ENCODE results near the gene ATP5F1B.
"Not testable (repeated sequence)": the region's sequence is repeated elsewhere in the genome, so short reads cannot be mapped to it uniquely, and the experiment has no call there.

ATP5F1B gene

DNA sequence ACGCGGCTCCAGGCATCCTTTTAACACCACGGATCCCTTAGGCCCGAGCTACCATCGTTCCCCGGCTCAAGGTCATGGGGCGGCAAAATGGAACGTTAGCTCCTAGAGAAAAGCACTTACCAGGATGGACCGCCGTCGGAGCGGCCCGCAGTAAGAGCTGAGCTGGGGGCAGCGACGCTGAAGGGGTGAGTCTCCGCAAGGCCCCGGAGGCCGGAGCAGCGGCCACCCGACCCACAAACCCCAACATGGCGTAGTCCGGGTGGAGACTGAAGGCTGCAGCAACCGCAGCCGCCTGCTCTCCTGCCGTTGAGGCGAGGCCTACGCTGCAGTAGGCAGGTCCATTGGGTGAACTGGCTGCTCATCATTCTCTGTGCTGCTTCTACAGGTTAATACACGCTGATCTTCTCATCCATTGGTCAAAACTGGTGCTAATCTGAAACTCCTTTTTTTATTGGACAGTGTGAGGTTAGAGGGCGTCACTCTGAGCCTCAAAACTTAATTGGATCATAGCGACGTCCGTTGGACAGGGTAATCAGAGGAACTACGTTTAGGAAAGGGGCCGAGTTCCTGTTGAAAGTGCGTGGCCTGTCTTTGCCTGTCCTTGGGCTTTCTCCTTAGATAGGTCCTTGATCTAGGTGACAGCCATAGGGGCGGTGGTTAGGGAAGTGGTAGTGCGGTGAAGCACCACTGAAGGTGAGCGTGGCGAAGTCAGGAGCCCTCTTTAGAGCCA is at the start of gene ATP5F1B:
Gene ATP5F1B, minus strand, starts transcription at position 268 of the 730 bp plus-strand sequence. Its CDS starts 21 bp downstream, at position 247.
- DNase-seq = peak; percentile 99

DNA sequence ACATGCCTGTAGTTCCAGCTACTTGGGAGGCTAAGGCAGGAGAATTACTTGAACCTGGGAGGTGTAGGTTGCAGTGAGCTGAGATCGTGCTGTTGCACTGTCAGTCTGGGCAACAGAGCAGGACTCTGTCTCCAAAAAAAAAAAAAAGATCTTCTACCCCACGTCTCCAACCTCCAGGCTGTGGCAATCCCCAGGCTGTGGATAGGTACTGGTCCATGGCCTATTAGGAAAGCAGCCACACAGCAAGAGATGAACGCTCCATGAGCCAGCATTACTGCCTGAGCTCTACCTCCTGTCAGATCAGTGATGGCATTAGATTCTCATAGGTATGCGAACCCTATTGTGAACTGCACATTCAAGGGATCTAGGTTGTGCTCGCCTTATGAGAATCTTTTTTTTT is 48.4 kb upstream of the ATP5F1B start:
- DNase-seq = no peak

DNA sequence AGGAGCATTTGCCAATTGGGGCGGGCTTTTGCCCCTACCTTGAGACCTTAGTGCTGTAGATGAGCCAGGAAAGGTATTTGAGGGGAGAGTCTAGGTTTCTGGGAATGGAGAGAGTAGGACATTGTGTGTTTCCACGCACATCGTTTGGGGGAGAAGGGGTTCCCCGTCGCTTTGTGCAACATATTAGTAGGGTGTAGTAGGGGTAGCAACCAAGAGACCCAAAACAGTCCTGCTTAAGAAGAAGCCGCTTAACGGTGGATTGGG is 43.0 kb upstream of the ATP5F1B start:
- DNase-seq = no peak

DNA sequence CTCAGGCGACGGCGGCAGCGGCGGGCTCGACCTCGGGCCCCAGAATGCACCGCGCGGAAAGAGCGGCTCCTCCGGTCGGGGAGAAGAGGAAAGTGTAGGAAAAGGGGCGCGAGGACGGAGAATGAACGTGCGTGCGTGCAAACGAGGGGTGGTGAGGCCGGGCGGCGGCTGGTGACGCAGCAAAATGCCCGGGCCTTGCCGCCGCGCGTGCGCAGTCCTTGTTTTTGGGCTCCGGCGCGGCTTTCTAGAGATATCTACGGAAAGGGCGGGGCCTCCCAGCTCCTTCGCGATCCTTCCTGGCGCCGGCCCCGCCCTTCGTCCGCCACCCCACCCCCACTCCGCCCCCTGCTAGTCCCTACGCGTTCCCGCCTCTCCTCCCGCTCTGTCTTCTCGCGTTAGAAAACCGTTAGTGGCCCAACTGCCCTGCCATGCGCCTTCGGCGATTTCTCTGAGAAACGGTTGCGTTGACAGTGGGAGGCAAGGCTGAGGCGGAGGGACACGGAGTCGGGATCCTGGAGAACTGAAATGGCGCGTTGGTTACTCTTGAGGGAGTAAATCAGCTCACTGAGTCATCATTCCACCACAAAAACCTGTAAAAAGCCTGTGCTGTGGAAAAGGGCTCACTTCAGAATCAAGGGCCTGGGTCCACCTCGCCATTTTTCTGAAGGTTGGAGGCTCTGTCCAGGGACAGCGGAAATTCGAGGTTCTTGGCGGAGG is 42.5 kb upstream of the ATP5F1B start, which contains the start of gene PTGES3:
Gene PTGES3, minus strand, starts transcription at position 156 of the 717 bp plus-strand sequence. CDS start 285 bp downstream, outside the sequence.
- DNase-seq = peak; percentile 96

DNA sequence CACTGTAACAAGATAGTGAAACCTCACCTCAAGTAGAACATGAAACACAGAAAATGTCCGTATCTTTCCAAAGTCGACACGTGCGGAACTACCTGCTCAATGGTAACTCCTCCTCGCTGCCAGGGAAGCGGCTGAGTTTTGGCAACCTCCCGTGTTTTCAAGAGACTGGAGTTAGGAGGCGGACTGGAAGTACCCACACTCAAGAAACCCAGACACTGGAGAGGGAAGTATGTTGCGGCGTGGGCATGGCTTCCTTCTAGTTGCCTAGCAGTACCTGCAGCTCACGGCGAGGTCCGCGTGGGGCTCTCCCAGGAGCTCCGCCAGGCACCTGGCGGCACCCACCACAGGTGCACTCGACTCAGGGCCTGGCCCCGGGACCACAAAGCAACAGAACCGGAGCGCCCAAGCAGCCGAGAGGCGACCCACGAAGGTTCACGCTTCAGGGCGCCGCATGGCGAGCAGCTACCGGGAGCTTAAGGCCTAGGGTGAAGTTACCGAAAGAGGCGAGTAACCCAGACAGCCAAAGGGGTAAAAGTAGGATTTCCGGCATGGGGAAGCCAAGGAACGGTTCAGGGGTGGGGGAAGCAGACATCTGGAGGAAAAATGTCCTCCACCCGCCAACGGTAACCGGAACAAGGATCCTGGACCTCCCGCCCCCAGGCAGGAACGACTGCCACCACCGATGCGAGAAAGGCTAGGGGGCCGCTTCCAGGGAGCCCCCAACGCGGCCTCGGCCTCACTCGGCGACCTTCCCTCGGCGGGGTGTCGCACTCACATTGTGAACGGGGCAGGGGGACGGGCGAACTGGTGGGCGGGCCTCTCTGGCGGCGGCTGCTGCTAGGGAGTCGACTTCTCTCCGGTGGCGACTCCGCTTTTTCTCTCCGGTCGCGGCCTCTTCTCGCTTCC is 41.7 kb upstream of the ATP5F1B start:
- DNase-seq = peak; percentile 7

DNA sequence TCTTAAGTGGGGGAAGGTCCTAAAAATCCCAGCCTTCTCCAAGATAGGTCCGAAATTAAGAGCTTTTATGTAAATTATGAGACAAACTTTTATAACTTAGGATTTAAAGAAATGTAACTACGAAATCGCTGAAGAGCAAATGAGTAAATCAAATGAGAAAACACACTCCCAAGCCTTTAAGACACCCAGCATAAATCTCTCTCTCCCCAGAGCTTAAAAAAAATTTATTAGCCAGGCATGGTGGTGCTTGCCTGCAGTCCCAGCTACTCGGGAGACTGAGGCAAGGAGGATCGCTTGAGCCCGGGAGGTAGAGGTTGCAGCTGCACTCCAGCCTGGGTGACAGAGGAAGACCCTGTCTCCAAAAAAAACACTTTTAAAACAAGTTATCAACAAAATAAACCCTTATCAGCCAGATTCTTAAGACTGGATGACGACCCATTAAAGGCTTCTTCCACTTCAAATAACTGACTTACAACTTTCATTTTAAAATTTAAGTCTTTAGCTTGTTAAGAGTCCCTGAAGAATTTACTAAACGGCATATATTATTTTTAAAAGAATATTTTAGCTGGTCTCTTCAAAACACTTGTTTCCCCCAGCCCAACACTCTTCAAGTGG is 39.1 kb upstream of the ATP5F1B start:
- DNase-seq = no peak

DNA sequence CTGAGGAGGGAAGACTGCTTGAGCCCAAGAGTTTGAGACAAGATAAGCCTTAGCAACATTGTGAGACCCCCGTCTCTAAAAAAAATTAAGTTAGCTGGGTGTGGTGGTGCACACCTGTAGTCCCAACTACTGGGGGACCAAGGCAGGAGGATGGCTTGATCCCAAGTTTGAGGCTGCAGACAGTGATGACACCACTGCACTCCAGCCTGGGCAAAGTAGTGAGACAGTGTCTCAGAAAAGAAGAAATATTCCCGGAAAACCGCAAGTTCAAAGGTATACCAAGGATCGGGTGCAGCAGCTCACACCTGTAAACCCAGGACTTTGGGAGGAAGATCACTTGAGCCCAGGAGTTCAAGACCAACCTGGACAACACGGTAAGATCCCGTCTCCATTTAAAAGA is 36.5 kb upstream of the ATP5F1B start:
- DNase-seq = no peak

DNA sequence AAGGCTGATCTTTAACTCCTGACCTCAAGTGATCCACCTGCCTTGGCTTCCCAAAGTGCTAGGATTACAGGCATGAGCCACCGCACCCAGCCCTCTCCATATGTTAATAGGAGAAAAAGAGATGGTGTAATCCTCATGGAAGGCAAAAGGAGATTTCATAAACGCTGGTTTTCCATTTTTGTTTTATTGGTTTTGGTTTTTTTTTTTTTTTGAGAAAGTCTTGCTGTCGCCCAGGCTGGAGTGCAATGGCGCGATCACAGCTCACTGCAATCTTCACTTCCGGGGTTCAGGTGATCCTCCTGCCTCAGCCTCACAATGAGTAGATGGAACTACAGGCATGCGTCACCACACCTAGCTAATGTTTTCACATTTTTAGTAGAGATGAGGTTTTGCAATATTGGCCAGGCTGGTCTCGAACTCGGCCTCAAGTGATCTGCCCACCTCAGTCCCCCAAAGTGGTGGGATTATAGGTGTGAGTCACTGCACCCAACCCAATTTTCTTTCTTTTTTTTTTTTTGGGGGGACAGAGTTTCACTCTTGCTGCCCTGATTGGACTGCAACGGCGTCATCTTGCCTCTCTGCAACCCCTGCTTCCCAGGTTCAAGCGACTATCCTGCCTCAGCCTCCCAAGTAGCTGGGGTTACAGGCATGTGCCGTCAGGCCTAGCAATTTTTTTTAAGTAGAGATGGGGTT is 34.2 kb upstream of the ATP5F1B start:
- DNase-seq = no peak

DNA sequence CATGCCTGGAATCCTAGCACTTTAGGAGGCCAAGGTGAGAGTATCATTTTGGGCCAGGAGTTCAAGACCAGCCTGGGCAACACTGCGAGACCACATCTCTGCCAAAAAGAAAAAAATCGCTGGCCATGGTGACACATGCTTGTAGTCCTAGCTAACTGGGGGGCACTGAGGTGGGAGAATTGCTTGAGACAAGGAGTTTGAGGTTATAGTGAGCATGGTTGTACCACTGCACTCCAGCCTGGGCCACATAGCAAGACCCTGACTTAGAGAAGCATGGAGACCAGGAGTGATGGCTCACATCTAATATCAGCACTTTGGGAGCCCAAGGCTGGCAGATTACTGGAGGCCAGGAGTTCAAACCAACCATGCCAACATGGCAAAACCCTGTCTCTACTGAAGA is 33.1 kb upstream of the ATP5F1B start:
- no peak for DNase-seq

DNA sequence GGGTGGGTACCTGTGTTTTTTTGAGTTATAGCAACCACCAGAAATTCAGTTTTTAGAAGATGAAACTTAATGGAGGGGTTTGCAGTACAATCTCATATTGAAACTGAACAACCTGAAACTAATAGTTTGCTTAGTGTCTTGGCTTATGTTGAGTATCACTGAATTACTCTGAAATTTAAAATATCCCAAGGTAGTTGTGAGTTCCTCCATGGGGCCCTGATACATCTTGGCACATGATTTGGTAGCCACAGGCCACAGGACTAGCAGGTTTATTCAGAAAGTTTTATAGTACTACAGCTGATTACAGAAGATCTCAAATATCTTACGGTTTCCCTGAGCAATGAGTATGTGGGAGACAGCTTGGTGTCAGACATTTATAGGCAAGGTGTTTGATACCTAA is 31.9 kb upstream of the ATP5F1B start:
- DNase-seq = no peak

DNA sequence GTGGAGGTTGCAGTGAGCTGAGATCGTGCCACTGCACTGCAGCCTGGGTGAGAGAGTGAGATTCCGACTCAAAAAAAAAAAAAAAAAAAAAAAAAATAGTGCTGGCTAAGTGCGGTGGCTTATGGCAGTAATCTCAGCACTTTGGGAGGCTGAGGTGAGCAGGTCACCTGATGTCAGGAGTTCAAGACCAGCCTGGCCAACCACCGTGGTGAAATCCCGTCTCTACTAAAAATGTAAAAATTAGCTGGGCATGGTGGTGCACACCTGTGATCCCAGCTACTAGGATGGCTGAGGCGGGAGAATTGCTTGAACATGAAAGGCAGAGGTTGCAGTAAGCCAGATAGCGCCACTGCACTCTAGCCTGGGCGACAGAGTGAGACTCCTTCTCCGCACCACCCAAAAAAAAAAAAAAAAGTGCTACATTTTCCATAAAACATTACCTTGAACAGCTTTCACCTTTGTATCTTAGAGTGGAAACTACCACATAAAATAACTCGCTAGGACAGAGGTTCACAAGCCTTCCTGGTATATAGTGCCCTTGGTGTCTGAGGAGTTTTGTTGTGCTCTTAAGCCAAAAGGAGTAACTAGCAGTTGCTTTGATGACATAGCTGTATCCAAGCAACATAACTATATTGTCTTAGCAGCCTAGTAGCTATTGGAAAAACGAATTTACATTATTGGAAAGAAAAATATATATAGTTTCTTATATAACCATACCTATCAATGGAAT is 31.2 kb upstream of the ATP5F1B start:
- no peak for DNase-seq

DNA sequence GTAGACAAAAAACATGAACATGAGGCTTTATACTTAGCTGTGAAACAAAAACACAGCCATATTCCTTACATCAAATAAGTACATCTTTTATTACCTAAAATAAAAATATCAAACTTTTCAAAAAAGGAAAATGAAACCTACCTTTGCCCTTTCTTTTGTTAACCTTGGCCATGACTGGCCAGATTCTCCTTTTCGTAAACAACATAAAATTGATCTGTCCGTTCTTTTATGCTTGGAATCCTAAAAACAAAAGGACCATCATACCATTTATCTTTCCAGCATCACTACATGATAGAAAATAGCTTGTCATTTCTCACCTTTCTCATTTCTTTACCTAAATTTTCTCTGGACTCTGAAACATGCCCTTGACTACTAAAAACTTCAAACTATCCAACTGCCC is 25.8 kb upstream of the ATP5F1B start:
- DNase-seq = no peak

DNA sequence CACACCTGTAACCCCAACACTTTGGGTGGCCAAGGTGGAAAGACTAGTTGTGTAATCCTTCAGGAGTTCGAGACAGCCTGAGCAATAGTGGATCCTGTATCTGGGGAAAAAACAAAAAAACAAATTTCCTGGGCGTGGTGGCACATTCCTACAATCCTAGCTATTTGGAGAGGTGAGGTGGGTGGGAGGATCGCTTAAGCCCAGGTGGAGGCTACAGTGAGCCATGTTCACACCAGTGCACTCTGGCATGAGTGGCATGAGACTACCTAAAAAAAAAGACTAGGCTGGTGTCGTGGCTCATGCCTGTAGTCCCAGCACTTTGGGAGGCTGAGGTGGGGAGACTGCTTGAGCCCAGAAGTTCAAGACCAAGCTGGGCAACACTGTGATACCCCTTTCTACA is 25.1 kb upstream of the ATP5F1B start:
- DNase-seq = no peak

DNA sequence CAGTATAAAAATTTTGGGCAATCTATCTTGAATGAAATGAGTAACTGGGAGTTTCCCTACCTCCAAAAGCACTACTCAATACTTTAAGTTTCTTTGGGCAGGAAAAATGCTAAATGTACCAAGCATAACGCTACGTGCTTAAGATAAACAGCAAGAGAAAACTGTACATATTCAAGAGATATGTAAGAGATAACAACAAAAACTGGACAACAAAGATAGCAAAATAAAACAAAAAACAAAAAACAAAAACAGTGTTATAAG is 22.3 kb upstream of the ATP5F1B start:
- no peak for DNase-seq

DNA sequence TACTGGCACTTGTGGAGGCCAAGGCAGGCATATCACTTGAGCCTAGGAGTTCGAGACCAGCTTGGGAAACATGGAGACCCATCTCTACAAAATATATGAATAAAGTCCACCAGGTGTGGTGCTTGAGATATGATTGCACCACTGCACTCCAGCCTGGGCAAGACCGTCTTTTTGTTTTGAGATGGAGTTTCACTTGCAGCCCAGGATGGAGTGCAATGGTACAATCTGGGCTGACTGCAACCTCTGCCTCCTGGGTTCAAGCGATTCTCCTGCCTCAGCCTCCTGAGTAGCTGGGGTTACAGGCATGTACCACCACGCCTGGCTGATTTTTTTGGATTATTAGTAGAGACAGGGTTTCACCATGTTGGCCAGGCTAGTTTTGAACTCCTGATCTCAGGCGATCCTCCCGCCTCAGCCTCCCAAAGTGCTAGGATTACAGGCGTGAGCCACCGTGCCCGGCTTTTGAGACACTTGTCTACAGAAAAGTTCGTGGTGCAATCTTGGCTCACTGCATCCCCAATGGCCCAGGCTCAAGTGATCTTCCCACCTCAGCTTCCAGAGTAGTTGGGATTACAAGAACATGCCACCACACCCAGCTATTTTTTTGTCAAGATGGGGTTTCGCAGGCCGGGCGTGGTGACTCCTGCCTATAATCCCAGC is 16.3 kb upstream of the ATP5F1B start:
- no peak for DNase-seq

DNA sequence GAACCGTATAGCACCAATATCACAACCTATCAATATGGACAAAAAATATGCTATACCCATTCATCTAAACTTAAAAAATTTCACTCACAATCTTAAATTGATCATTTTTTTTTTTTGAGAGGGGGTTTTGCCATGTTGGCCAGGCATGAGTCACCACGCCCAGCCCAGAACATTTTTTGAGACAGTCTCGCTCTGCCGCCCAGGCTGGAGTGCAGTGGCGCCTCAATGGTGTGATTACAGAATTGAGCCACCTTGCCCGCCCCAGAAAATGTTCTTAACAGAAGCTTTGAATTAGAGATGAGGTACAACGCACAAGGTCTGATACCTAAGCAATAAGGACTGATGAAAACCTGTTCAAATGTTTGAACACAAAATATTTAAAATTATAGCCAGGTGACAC is 15.8 kb upstream of the ATP5F1B start:
- DNase-seq = no peak

DNA sequence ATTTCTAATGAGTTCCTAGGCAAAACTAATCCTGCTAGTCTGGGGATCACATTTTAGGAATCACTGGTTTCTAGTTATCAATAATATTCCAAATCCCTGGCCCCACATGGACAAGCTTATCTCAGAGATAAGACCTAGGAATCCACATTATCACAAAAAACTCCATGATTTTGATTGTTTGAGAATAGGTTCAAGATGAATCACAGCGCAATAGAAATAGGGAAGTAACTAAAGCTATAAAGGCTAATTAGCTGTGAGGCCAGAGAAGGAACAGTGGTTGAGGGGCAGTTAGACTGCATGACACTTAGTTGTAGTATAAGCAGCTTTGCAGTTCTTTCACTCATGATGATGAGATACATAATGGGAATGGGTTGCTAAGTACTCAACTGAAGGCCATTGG is 13.1 kb upstream of the ATP5F1B start:
- no peak for DNase-seq

DNA sequence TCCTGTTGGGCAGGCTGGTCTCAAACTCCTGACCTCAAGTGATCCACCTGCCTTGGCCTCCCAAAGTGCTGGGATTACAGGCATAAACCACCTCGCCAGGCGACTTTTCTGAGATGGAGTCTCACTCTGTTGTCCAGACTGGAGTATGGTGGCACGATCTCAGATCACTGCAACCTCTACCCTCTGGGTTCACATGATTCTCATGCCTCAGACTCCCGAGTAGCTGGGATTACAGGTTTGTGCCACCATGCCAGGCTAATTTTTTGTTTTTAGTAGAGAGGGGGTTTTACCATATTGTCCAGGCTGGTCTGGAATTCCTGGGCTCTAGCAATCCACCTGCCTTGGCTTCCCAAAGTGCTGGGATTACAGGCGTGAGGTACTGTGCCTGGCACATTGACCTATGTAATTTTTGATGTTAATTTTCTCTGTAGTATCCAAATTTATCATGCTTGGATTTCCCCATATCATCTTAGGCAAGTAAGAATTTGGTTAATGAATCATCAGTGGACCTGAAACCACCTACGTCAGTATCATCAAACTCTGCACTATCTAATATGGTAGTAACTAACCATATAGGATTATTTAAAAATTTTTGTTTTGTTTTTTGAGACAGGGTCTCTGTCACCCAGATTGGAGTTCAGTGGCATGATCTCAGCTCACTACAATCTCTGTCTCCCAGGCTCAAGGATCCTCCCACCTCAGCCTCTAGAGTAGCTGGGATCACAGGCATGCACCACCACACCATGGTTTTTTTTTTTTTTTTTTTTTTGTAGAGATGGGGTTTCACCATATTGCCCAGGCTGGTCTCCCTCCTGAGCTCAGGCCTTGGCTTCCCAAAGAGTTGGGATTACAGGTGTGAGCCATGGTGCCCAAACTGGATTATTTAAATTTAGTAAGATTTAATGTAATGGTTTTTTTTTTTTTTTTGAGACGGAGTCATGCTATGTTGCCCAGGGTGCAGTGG is 11.9 kb upstream of the ATP5F1B start:
- DNase-seq = no peak

DNA sequence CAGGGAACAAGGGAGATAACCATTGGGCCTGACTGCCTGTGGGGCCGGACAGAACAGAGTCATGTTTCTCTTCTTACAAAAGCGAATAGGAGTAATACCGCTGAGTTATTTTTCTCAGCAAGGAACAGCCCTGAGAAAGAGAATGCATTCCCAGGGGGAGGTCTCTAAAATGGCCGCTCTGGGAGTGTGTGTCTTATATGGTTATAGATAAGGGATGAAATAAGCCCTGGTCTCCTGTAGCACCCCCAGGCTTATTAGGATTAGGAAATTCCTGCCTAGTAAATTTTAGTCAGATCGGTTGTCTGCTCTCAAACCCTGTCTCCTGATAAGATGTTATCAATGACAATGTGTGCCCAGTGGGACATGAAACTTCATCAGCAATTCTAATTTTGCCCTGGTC is 8.0 kb upstream of the ATP5F1B start:
- not testable (repeated sequence) for DNase-seq

DNA sequence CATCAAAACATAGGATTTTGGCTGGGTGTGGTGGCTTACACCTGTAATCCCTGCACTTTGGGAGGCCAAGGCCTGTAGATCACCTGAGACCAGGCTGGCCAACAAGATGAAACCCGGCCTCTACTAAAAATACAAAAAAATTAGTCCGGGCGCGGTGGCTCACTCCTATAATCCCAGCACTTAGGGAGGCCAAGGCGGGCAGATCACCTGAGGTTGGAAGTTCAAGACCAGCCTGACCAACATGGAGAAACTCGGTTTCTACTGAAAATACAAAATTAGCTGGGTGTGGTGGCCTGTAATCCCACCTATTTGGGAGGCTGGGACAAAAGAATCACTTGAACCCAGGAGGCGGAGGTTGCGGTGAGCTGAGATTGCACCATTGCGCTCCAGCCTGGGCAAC is 2.2 kb upstream of the ATP5F1B start:
- not testable (repeated sequence) for DNase-seq
